ENCODE results near the gene LGALS4.

GRCh38 chr19:38816131-38816750, 3.5 kb upstream of the LGALS4 start:
- TF ChIP-seq EZH2 (IDR thresholded peaks at IDR 0.05; ENCODE audit: low read depth, unreplicated experiment) (no peak), POLR2AphosphoS5 (IDR thresholded peaks at IDR 0.05; ENCODE audit: low read depth) (no peak), CTCF (conservative IDR thresholded peaks at IDR 0.05; ENCODE audit: low read depth in 2 of 2) (no peak), EZH2phosphoT487 (IDR thresholded peaks at IDR 0.05; ENCODE audit: unreplicated experiment) (no peak), CREB1 (CRISPR knock-in tag; IDR thresholded peaks at IDR 0.05; ENCODE audit: low read depth) (no peak), NANOG (IDR thresholded peaks at IDR 0.05; ENCODE audit: borderline replicate concordance) (no peak), STAT1 (IDR thresholded peaks at IDR 0.05; ENCODE audit: unreplicated experiment) (no peak), REST (IDR thresholded peaks at IDR 0.05; ENCODE audit: unreplicated experiment) (no peak), JUNB (IDR thresholded peaks at IDR 0.05; ENCODE audit: unreplicated experiment) (no peak)

Measured in GM23338 (cell line).